ENCODE results near the gene SESN1. TPM values are rescaled to one million over a fixed set of nuclear protein-coding genes. Genes with fewer than 3 reads are reported as not detected.

The SESN1 gene
- total RNA-seq, 1 donor from 2014 or later, result 9.1 TPM

DNA sequence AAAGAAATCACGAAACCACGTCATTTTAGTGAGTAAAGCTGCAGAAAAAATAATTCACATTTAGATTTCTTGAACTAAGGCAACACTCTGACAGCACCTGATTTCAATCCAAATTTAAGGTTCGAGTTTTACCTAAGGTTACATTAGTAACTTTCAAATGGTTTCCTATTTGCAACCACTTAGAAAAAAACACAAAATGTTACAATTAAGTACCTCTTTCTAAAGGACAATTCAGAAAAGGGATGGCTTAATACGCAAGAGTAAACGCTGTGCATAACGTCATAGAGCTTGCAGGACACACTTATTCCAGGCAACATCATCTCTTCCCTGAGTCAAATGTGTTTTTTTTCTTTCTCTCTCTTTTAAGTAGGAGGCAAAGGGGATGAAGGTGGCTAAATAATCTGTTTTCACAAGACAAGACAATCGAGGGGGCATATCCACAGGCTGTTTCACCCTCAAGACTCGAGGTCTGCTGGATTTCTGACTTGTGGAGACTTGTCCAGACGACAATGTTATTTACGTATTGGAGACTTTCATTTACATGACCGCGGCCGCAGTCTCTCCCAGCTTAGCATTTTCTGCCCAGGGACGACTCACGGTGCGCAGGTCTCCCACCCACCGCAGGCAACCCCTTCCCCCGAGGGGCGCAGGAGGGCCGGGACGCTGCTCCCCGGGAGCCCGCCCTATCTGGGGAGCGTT is 86.0 kb downstream of the SESN1 start:
- POLR2A ChIA-PET, result interaction anchor here (0.8 to 3.8 kb wide), 3 partner anchors 9 to 86 kb away, joined by 3 to 21 read pairs (median 6); partner anchors contain the start of genes CEP57L1 and SESN1
- no peak for DNase-seq
- Mint-ChIP-seq H3K27me3 (no peaks in the 10 kb centered on the region), H3K27ac (peak overlapping the region; percentile 83), H3K4me1 (peaks cover 61% of the 10 kb centered on the region), H3K36me3 (ENCODE audit: low read depth) (peaks cover 5% of the 10 kb centered on the region), H3K4me3 (peak overlapping the region; percentile 90), H3K9me3 (no peaks in the 10 kb centered on the region)
- TF ChIP-seq CTCF (IDR thresholded peaks at IDR 0.05), result no peak
- ATAC-seq (ENCODE audit: low read depth), result peak; percentile 9
- intact Hi-C loops (cut with micrococcal nuclease), result loop anchor here (1.0 to 10.0 kb wide), 8 partner anchors 64 to 1054 kb away; partner anchors contain the start of genes AK9, ARMC2, CD164 and FIG4
- CTCF ChIA-PET, result no interaction called here

DNA sequence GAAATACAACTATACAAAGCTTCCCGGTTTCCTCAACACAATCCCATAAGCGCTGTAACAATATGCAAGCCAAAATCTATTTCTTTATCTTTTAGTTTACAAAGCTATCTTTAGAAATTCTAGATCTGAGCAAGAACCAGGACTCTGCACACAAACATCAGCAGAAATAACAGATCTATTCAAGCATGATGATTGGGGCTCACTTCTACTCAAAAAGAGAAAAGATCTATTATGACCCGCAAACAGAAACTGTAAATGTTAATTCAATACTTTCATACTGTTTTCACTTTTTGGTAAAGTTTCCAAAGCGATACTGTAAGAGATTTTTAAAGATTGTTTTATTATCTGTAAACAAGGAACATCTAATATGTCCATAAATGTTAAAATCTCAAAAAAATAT is 86.6 kb downstream of the SESN1 start:
- H3K9me3 Mint-ChIP-seq, result no peaks in the 10 kb centered on the region
- intact Hi-C loops (cut with micrococcal nuclease), result loop anchor here (2.0 to 10.0 kb wide), 6 partner anchors 64 to 1053 kb away; partner anchors contain the start of genes AK9, CD164, FIG4 and SEC63
- DNase-seq (no peak), ATAC-seq (ENCODE audit: low read depth) (no peak)
- no peaks in the 10 kb centered on the region for H3K27me3 Mint-ChIP-seq
- peaks cover 5% of the 10 kb centered on the region for H3K36me3 Mint-ChIP-seq (ENCODE audit: low read depth)
- H3K27ac Mint-ChIP-seq, result peak overlapping the region; percentile 83
- H3K4me1 Mint-ChIP-seq, result peaks cover 59% of the 10 kb centered on the region
- ChIA-PET POLR2A (interaction anchor here (1.0 to 3.8 kb wide), 2 partner anchors 14 to 87 kb away, joined by 6 to 21 read pairs; partner anchors contain the start of genes CEP57L1 and SESN1), CTCF (no interaction called here)
- peak overlapping the region; percentile 90 for H3K4me3 Mint-ChIP-seq
- TF ChIP-seq CTCF (IDR thresholded peaks at IDR 0.05), result no peak

DNA sequence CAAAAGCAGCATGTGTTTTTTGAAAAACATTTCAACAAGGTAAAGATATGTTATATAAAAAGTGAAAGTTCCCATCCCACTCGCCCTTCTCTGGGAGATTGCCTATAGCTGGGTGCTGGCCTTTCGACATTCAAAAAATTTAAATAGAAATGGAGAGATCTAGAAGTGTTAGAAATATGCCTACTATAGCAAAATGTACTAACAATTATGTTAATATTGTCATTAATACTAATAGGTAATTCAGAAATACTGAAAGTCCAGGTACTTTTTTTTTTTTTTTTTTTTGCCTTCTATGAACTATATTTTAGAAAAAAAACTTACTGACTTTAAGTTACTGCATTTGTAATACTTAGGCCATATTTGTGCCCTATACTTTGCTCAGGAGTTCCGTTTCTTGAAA is 87.1 kb downstream of the SESN1 start:
- H3K4me1 Mint-ChIP-seq, result peaks cover 55% of the 10 kb centered on the region
- intact Hi-C loops (cut with micrococcal nuclease), result loop anchor here (5.0 to 10.0 kb wide), 2 partner anchors 65 to 1053 kb away; partner anchors contain the start of gene SEC63
- no peak for TF ChIP-seq CTCF (IDR thresholded peaks at IDR 0.05)
- no peaks in the 10 kb centered on the region for H3K27me3 Mint-ChIP-seq
- H3K4me3 Mint-ChIP-seq, result peak overlapping the region; percentile 32
- no peak overlapping the region for H3K27ac Mint-ChIP-seq
- POLR2A ChIA-PET, result interaction anchor here (0.7 to 3.8 kb wide), 2 partner anchors 87 to 479 kb away, joined by 12 to 21 read pairs; partner anchors contain the start of genes CEP57L1 and SESN1
- H3K9me3 Mint-ChIP-seq, result no peaks in the 10 kb centered on the region
- CTCF ChIA-PET, result no interaction called here
- no peak for ATAC-seq (ENCODE audit: low read depth)
- DNase-seq, result no peak
- peaks cover 5% of the 10 kb centered on the region for H3K36me3 Mint-ChIP-seq (ENCODE audit: low read depth)

- no peak for ATAC-seq (ENCODE audit: low read depth)
- Mint-ChIP-seq H3K4me3 (peak overlapping the region; percentile 1), H3K36me3 (ENCODE audit: low read depth) (peaks cover 7% of the 10 kb centered on the region), H3K27me3 (no peaks in the 10 kb centered on the region), H3K27ac (peak overlapping the region; percentile 2), H3K4me1 (peaks cover 51% of the 10 kb centered on the region), H3K9me3 (no peaks in the 10 kb centered on the region)
- CTCF ChIA-PET, result no interaction called here
- intact Hi-C loops (cut with micrococcal nuclease), result loop anchor here (5.0 to 10.0 kb wide), 2 partner anchors 65 to 1052 kb away; partner anchors contain the start of gene SEC63
- DNase-seq, result no peak
- POLR2A ChIA-PET, result no interaction called here
- TF ChIP-seq CTCF (IDR thresholded peaks at IDR 0.05), result no peak
Observed at GRCh38 chr6:109006818-109007217, 87.8 kb downstream of the SESN1 start.

GRCh38 chr6:109002882-109003281 is 91.8 kb downstream of the SESN1 start:
- H3K36me3 Mint-ChIP-seq (ENCODE audit: low read depth), result peaks cover 25% of the 10 kb centered on the region
- no peaks in the 10 kb centered on the region for H3K27me3 Mint-ChIP-seq
- no peak overlapping the region for H3K27ac Mint-ChIP-seq
- ChIA-PET CTCF (interaction anchor here (1.3 kb wide), 1 partner anchor 70 kb away, joined by 3 read pairs; no protein-coding TSS in a partner anchor), POLR2A (no interaction called here)
- H3K4me3 Mint-ChIP-seq, result no peak overlapping the region
- peaks cover 28% of the 10 kb centered on the region for H3K4me1 Mint-ChIP-seq
- no peak for DNase-seq
- H3K9me3 Mint-ChIP-seq, result no peaks in the 10 kb centered on the region
- no peak for TF ChIP-seq CTCF (IDR thresholded peaks at IDR 0.05)
- ATAC-seq (ENCODE audit: low read depth), result no peak
- intact Hi-C loops (cut with micrococcal nuclease), result loop anchor here (10.0 kb wide), 1 partner anchor 1048 kb away; the partner anchor contains the start of gene SEC63

All from activated B cell treated with CpG ODN at 0.5 μM for 24 hours (primary cell).